ENCODE results near the gene COMMD9. TPM values are rescaled to one million over a fixed set of nuclear protein-coding genes. Genes with fewer than 3 reads are reported as not detected.

The COMMD9 gene
- total RNA-seq, 1 donor from 2014 or later: 72.2 TPM

- Mint-ChIP-seq H3K36me3 (ENCODE audit: unreplicated experiment) (peaks cover 15% of the 10 kb centered on the region), H3K27me3 (ENCODE audit: unreplicated experiment) (no peaks in the 10 kb centered on the region), H3K4me1 (ENCODE audit: low read depth, unreplicated experiment) (no peaks in the 10 kb centered on the region), H3K27ac (ENCODE audit: unreplicated experiment) (no peak overlapping the region), H3K4me3 (ENCODE audit: unreplicated experiment) (no peak overlapping the region), H3K9me3 (ENCODE audit: unreplicated experiment) (peaks cover 1% of the 10 kb centered on the region)
- no peak for DNase-seq
- TF ChIP-seq, protein P1, sequence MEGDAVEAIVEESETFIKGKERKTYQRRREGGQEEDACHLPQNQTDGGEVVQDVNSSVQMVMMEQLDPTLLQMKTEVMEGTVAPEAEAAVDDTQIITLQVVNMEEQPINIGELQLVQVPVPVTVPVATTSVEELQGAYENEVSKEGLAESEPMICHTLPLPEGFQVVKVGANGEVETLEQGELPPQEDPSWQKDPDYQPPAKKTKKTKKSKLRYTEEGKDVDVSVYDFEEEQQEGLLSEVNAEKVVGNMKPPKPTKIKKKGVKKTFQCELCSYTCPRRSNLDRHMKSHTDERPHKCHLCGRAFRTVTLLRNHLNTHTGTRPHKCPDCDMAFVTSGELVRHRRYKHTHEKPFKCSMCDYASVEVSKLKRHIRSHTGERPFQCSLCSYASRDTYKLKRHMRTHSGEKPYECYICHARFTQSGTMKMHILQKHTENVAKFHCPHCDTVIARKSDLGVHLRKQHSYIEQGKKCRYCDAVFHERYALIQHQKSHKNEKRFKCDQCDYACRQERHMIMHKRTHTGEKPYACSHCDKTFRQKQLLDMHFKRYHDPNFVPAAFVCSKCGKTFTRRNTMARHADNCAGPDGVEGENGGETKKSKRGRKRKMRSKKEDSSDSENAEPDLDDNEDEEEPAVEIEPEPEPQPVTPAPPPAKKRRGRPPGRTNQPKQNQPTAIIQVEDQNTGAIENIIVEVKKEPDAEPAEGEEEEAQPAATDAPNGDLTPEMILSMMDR (IDR thresholded peaks at IDR 0.05; ENCODE audit: partially characterized antibody, unreplicated experiment): no peak
Observed at GRCh38 chr11:36230779-36231699, 58.2 kb downstream of the COMMD9 start.

- H3K4me1 Mint-ChIP-seq (ENCODE audit: low read depth, unreplicated experiment): peaks cover 3% of the 10 kb centered on the region
- peaks cover 1% of the 10 kb centered on the region for H3K9me3 Mint-ChIP-seq (ENCODE audit: unreplicated experiment)
- peaks cover 15% of the 10 kb centered on the region for H3K36me3 Mint-ChIP-seq (ENCODE audit: unreplicated experiment)
- H3K27ac Mint-ChIP-seq (ENCODE audit: unreplicated experiment): no peak overlapping the region
- no peaks in the 10 kb centered on the region for H3K27me3 Mint-ChIP-seq (ENCODE audit: unreplicated experiment)
- no peak for DNase-seq
- no peak overlapping the region for H3K4me3 Mint-ChIP-seq (ENCODE audit: unreplicated experiment)
- TF ChIP-seq, protein P1 (IDR thresholded peaks at IDR 0.05; ENCODE audit: partially characterized antibody, unreplicated experiment): no peak
Observed at GRCh38 chr11:36229091-36229705, 60.0 kb downstream of the COMMD9 start.

GRCh38 chr11:36228689-36229088 lies 60.5 kb downstream of the COMMD9 start:
- no peak overlapping the region for H3K27ac Mint-ChIP-seq (ENCODE audit: unreplicated experiment)
- H3K4me1 Mint-ChIP-seq (ENCODE audit: low read depth, unreplicated experiment): peaks cover 3% of the 10 kb centered on the region
- TF ChIP-seq, protein P1 (IDR thresholded peaks at IDR 0.05; ENCODE audit: partially characterized antibody, unreplicated experiment): no peak
- no peaks in the 10 kb centered on the region for H3K27me3 Mint-ChIP-seq (ENCODE audit: unreplicated experiment)
- DNase-seq: no peak
- no peak overlapping the region for H3K4me3 Mint-ChIP-seq (ENCODE audit: unreplicated experiment)
- peaks cover 1% of the 10 kb centered on the region for H3K9me3 Mint-ChIP-seq (ENCODE audit: unreplicated experiment)
- peaks cover 15% of the 10 kb centered on the region for H3K36me3 Mint-ChIP-seq (ENCODE audit: unreplicated experiment)

- no peaks in the 10 kb centered on the region for H3K27me3 Mint-ChIP-seq (ENCODE audit: unreplicated experiment)
- peaks cover 11% of the 10 kb centered on the region for H3K4me1 Mint-ChIP-seq (ENCODE audit: low read depth, unreplicated experiment)
- H3K27ac Mint-ChIP-seq (ENCODE audit: unreplicated experiment): no peak overlapping the region
- TF ChIP-seq, protein P1 (IDR thresholded peaks at IDR 0.05; ENCODE audit: partially characterized antibody, unreplicated experiment): no peak
- no peak overlapping the region for H3K4me3 Mint-ChIP-seq (ENCODE audit: unreplicated experiment)
- peaks cover 15% of the 10 kb centered on the region for H3K36me3 Mint-ChIP-seq (ENCODE audit: unreplicated experiment)
- H3K9me3 Mint-ChIP-seq (ENCODE audit: unreplicated experiment): peaks cover 1% of the 10 kb centered on the region
- DNase-seq: no peak
Observed at GRCh38 chr11:36227044-36227443, 62.2 kb downstream of the COMMD9 start.

Data from glutamatergic neuron (in vitro differentiated cells).